CD14-positive monocyte (primary cell): Measurements from ENCODE around the gene CCDC188. TPM values are rescaled to one million over a fixed set of nuclear protein-coding genes. Genes with fewer than 3 reads are reported as not detected.

Experiments
- DNase-seq, 3 donors: peaks; one replicate each; pipeline ENCODE4 v3.0.0-alpha.2; 2011 to 2022
- H2AFZ ChIP-seq: 2 replicates; pipeline ENCODE4 v1.6.0; 2012; ENCODE audit warnings: mild to moderate bottlenecking, low read depth, low read length, inconsistent platforms; ENCODE audit not compliant: insufficient read depth, poor library complexity, severe bottlenecking
- H3K27ac ChIP-seq, 2 donors: 1 replicate in 1 of 2; 2 replicates in 1 of 2; pipeline ENCODE4 v1.5.1; 2012 to 2013; ENCODE audit warnings: low read length in 2 of 2, control low read depth in 1 of 2, inconsistent platforms in 1 of 2, low read depth in 1 of 2, mild to moderate bottlenecking in 1 of 2
- H3K27me3 ChIP-seq, 2 donors: one replicate each; pipeline versions ENCODE4 v1.6.0 to v1.6.1; 2011 to 2013; ENCODE audit warnings: low read length in 2 of 2; ENCODE audit not compliant: control insufficient read depth in 2 of 2, insufficient read depth in 2 of 2
- H3K36me3 ChIP-seq, 2 donors: replicated peaks in 1 of 2; 1 replicate in 1 of 2; 2 replicates in 1 of 2; pipeline versions ENCODE4 v1.5.1 to v1.6.1; 2012 to 2013; ENCODE audit warnings: low read length in 2 of 2, control low read depth in 1 of 2, inconsistent platforms in 1 of 2, mild to moderate bottlenecking in 1 of 2; ENCODE audit not compliant: insufficient read depth in 2 of 2, control insufficient read depth in 1 of 2
- H3K4me1 ChIP-seq, 2 donors: 1 replicate in 1 of 2; 2 replicates in 1 of 2; pipeline versions ENCODE4 v1.5.1 to v1.6.1; 2012 to 2013; ENCODE audit warnings: low read length in 2 of 2, control low read depth in 1 of 2, inconsistent platforms in 1 of 2, mild to moderate bottlenecking in 1 of 2, moderate library complexity in 1 of 2; ENCODE audit not compliant: insufficient read depth in 2 of 2, control insufficient read depth in 1 of 2
- H3K4me2 ChIP-seq: replicated peaks from 2 replicates; pipeline ENCODE3; 2012; ENCODE audit warnings: low read length, moderate library complexity, mild to moderate bottlenecking; ENCODE audit not compliant: poor library complexity, severe bottlenecking; ENCODE audit errors: extremely low read depth
- H3K4me3 ChIP-seq, 3 experiments: fragments of 200-600 bp in 1 of 3; sonication (generic) in 1 of 3; replicated peaks in 1 of 3; 1 replicate in 2 of 3; 2 replicates in 1 of 3; pipeline ENCODE4 v1.5.1; 2011 to 2013; ENCODE audit warnings: low read length in 3 of 3, mild to moderate bottlenecking in 3 of 3, control low read depth in 2 of 3, low read depth in 2 of 3, inconsistent platforms in 1 of 3, moderate library complexity in 1 of 3
- H3K79me2 ChIP-seq: 2 replicates; pipeline ENCODE4 v1.6.0; 2012; ENCODE audit warnings: mild to moderate bottlenecking, control low read depth, inconsistent platforms, low read length, moderate library complexity; ENCODE audit not compliant: insufficient read depth
- H3K9ac ChIP-seq: 2 replicates; pipeline ENCODE4 v1.6.0; 2017; ENCODE audit warnings: low read length, mild to moderate bottlenecking; ENCODE audit not compliant: insufficient read depth, poor library complexity, severe bottlenecking
- H3K9me3 ChIP-seq, 2 donors: replicated peaks in 1 of 2; 1 replicate in 1 of 2; 2 replicates in 1 of 2; pipeline versions ENCODE4 v1.5.1 to v1.6.1; 2012 to 2013; ENCODE audit warnings: low read length in 2 of 2, control low read depth in 1 of 2; ENCODE audit not compliant: control insufficient read depth in 1 of 2, insufficient read depth in 1 of 2
- H4K20me1 ChIP-seq: 2 replicates; pipeline ENCODE4 v1.6.0; 2012; ENCODE audit warnings: mild to moderate bottlenecking, low read length, control low read depth, moderate library complexity; ENCODE audit not compliant: insufficient read depth
- H3K27ac Mint-ChIP-seq, 7 donors: one replicate each; pipeline ENCODE4 v1.8.0; 2020; ENCODE audit warnings: mild to moderate bottlenecking in 7 of 7, mixed read lengths in 7 of 7, moderate library complexity in 6 of 7, inconsistent platforms in 2 of 7
- H3K27me3 Mint-ChIP-seq, 3 donors: one replicate each; pipeline ENCODE4 v1.8.0; 2021 to 2022; ENCODE audit warnings: low read depth in 3 of 3, mild to moderate bottlenecking in 3 of 3, mixed read lengths in 3 of 3, moderate library complexity in 3 of 3, inconsistent platforms in 1 of 3
- H3K36me3 Mint-ChIP-seq, 2 donors: one replicate each; pipeline ENCODE4 v1.8.0; 2020; ENCODE audit warnings: mixed read lengths in 2 of 2, inconsistent platforms in 1 of 2, mild to moderate bottlenecking in 1 of 2
- H3K4me1 Mint-ChIP-seq: one replicate; pipeline ENCODE4 v1.8.0; 2020; ENCODE audit warnings: mild to moderate bottlenecking, mixed read lengths
- H3K4me3 Mint-ChIP-seq, 2 donors: one replicate each; pipeline ENCODE4 v1.8.0; 2020; ENCODE audit warnings: mild to moderate bottlenecking in 2 of 2, mixed read lengths in 2 of 2, moderate library complexity in 1 of 2
- H3K9me3 Mint-ChIP-seq, 7 donors: one replicate each; pipeline ENCODE4 v1.8.0; 2020 to 2022; ENCODE audit warnings: mixed read lengths in 7 of 7, mild to moderate bottlenecking in 6 of 7, moderate library complexity in 6 of 7, inconsistent platforms in 2 of 7
- CTCF ChIP-seq: fragments of 200-600 bp; IDR thresholded peaks from one replicate; pipeline ENCODE4 v1.8.0; 2022; ENCODE audit warnings: antibody characterized with exemption, mild to moderate bottlenecking
- WGBS: methylation state at CpG from one replicate; pipeline ENCODE4 v1.1.5; 2013; ENCODE audit warnings: missing lambda C conversion rate; ENCODE audit not compliant: insufficient coverage; 5-methylcytosine and 5-hydroxymethylcytosine counted together
- intact Hi-C, 2 donors: fragments of 100-400 bp; cut with micrococcal nuclease; formaldehyde crosslinking; loops; one replicate each; pipeline versions ENCODE4 v1.15.0 to v1.15.1; 2023
- polyA plus RNA-seq, 3 donors: library from polyadenylated mRNA; depleted of rRNA in 1 of 3; unstranded in 2 of 3; stranded (reverse) in 1 of 3; fragments of 300-500 nt in 2 of 3; fragments of >200 nt in 1 of 3; fragmentation: Illumina TruSeq in 2 of 3; gene quantifications; 1 replicate in 2 of 3; 2 replicates in 1 of 3; pipeline ENCODE4 v1.2.3, GENCODE V29; 2012 to 2021

The CCDC188 gene
- polyA plus RNA-seq, 3 donors, result 0.15 TPM; not detected in 2

DNA sequence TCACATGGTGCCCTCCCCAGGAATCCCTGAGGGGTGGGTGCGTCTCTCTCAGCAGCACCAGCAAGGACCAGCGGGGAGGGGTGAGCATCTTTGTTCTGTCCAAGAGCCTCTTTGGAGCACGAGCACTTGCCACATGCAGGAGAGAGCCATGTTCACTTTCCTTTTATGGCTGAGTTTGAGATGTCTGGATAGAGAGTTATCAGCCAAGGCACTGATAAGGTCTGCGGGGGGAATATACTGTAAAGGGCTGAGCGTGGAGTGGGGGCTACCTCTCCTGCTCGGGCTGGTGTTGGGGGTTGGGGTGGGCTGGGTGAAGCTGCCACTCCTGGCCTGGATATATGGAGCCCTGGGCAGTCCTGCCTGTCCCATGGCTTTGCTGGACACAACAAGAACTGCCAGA is 34.9 kb upstream of the CCDC188 start:
- no peaks in the 10 kb centered on the region for H3K36me3 ChIP-seq
- H3K27ac Mint-ChIP-seq, result no peak overlapping the region
- no peaks in the 10 kb centered on the region for H4K20me1 ChIP-seq
- no peaks in the 10 kb centered on the region for H3K4me1 ChIP-seq
- H3K27ac ChIP-seq, result no peak overlapping the region
- no peak overlapping the region for H3K4me3 Mint-ChIP-seq
- DNase-seq, result no peak
- H3K9me3 Mint-ChIP-seq, result no peaks in the 10 kb centered on the region
- H3K9ac ChIP-seq, result no peak overlapping the region
- H3K4me3 ChIP-seq, result no peak overlapping the region
- no peaks in the 10 kb centered on the region for H3K27me3 ChIP-seq
- no peaks in the 10 kb centered on the region for H3K4me1 Mint-ChIP-seq
- no peaks in the 10 kb centered on the region for H3K36me3 Mint-ChIP-seq
- no peak overlapping the region for H3K4me2 ChIP-seq
- H3K9me3 ChIP-seq, result no peaks in the 10 kb centered on the region
- TF ChIP-seq CTCF, result no peak
- H2AFZ ChIP-seq, result no peak overlapping the region
- intact Hi-C loops, result no loop called here
- no peaks in the 10 kb centered on the region for H3K79me2 ChIP-seq
- WGBS, result 92% methylated on average over 5 of the region's 6 CpGs
- H3K27me3 Mint-ChIP-seq, result peaks cover 0 to 5% (median 2%) of the 10 kb centered on the region in 3 donors

DNA sequence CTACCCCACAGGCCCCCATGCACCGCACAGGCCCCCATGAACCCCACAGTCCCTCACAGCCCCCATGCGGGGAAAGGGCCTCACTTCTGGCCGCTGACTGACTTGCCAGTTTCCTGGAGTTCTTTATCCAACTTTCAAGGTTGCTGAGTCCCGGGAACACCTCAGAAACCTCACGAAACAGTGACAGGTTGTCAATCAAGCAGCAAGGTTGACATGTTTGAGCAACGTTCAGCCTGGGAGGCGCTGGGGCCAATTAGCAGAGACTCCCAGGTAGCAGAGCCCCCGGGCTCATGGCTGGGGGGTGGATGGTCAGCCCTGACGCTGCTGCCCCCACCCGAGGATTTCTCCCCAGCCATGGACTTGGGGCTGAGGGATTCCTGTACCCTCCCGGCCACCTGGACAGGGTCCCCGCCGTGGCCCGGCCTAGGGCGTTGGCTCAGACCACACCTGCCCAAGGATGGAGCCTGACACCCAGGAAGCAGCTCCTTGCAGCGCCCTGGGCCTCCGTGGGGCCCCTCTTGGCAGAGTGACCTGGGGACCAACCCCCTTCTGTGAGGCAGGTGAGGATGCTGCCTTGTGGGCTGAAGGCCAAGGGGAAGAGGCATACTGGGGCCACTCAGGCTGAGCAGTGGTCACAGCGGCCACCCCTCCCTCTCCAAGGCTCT is 33.8 kb upstream of the CCDC188 start:
- Mint-ChIP-seq H3K27me3 (peaks cover 0 to 5% (median 2%) of the 10 kb centered on the region in 3 donors), H3K36me3 (no peaks in the 10 kb centered on the region), H3K4me1 (no peaks in the 10 kb centered on the region), H3K27ac (peak overlapping the region in 1 of 7 donors; percentile 80), H3K4me3 (no peak overlapping the region), H3K9me3 (no peaks in the 10 kb centered on the region)
- Histone ChIP-seq H3K9me3 (no peaks in the 10 kb centered on the region), H3K79me2 (no peaks in the 10 kb centered on the region), H3K36me3 (no peaks in the 10 kb centered on the region), H4K20me1 (no peaks in the 10 kb centered on the region), H3K27me3 (no peaks in the 10 kb centered on the region), H3K27ac (no peak overlapping the region), H3K4me2 (no peak overlapping the region), H3K9ac (no peak overlapping the region), H2AFZ (no peak overlapping the region), H3K4me1 (no peaks in the 10 kb centered on the region), H3K4me3 (no peak overlapping the region)
- intact Hi-C loops, result no loop called here
- no peak for DNase-seq
- WGBS, result 89% methylated on average over 15 of the region's 18 CpGs
- no peak for TF ChIP-seq CTCF
